Iris pigment epithelial cell (primary cell): ENCODE results near the gene RAMP1.
"Not testable (repeated sequence)": the region's sequence is repeated elsewhere in the genome, so short reads cannot be mapped to it uniquely, and the experiment has no call there.

ENCODE experiments used
- DNase-seq: peaks from one replicate; pipeline ENCODE4 v3.0.0-alpha.2; 2011; ENCODE audit warnings: low read depth

Gene RAMP1

DNA sequence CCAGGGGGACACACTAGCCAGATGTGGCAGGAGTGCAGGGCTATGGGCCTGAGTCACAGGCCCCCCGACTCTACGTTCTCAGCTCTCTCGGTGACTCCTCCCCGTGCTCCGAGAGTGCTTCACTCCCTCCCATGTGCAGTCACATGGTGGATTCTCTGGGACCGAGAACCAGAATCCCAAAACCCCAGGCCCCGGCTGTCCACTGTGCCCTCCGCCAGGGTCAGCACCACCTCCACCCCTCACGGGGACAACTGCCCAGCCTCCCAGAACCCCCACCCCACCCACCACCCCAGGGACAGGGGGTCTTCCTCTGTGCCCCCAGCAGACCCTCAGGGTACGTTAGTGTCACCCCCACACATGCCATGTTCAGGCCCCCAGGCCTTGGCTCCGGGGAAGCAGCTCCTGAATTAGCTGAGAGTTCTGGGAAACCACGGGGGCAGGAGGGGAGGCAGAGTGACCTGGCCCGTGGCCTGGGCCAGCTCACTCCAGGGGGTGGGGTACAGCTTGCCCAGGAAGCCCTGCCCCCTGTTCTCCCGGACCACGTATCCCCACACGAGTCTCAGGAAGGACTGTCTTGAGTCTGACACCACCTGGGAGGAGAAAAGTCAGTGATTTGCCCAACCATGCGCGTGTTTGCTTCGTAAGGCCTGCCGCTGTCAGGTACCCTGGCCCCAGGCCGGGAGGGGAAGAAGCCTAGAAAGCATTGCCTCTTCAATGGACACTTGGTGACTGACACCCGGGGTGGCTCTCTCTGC, 4.4 kb downstream of the RAMP1 start:
- no peak for DNase-seq

DNA sequence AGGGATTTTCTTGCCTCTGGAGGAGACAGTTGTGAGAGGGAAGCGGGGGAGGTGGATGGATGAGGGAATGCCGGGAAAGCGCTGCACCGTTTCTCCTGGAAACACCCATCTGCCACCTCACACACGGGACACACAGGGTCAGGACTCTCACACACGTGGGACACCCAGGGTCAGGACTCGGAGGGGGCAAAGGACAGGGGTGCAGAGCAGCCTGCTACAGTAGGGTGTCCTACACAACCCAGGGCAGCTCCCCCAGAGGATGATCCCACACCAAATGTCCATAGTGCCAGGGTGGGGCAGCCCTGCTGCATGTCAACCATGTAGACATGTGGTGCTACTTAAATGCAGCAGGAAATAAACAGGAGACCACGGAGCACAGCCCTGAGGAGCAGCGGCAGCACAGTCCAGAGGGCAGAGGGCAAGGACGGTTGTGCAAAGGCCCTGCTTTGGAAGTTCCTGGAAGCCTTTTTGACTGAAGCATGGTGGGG, 5.1 kb downstream of the RAMP1 start:
- no peak for DNase-seq

DNA sequence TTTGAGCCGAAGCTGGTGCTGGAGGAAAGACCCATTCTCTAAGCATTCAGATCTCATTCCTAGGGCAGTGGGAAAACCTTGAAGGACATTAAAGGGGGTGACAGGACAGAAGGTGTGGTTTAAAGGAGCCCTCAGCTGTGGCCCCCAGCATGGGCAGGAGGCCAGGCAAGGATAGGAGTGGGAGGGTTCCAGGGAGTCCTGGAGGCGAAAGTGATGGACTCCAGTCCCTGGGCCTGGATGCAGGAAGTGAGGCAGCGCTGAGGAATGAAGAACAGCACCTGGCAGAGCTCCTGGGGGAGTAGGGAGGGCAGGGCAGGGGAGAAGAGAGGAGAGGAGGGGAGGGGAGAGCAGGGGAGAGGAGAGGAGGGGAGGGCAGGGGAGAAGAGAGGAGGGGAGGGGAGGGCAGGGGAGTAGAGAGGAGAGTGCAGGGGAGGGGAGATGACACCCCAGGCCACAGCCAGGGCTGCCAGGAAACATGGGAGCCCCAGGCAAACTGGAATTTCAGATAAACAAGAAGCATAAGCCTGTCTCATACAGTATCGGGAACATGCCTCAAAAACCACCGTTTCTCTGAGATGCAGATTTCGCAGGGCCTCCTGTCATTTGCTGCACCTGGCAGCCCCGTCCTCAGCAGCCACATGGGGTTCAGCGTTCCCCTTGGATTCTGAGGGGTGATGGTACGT, 5.7 kb downstream of the RAMP1 start:
- DNase-seq, result peak; percentile 51

DNA sequence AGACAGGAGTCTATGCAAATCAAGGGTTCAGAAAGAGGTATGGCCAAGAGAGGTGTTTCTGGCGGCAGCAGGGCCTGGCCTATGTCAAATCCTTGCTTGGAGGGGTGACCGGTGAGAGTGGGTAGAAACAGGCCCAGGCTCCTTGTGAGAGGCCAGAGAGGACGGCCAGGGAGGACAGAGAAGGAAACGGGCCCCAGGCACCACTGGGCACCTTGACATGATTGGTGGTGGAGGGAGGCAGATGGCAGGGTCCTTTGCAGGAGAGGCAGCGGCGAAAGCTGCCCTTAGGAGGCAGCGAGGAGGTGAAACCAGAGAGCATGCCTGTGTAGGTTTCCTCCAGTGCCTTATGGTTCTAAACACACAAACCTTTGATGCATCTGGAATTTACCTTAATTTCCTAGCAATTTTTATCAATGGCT, 6.2 kb downstream of the RAMP1 start:
- no peak for DNase-seq

DNA sequence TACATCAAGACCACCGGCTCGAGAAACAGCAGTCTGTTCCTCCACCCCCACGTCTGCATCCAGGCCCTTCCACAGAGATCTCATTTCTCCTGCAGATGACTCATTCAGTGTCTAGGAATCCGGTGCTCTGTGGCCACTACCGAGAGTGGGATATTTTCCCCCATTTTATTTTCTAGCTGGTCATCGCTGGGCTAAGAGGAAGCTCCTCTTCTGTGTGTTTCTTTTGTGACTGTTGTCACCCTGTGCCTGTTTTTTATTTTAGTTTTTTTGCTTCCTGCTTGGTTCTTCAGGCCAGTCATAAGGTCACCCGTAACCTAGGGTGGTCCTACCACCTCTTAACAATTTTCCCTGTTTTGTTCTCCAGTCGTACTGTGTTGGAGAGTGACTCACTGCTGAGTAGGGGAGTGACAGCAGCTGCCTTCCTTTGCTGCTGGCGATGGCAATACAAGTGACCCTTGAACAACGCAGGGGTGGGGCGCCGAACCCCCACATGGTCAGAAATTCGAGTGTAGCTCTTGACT, 6.7 kb downstream of the RAMP1 start:
- DNase-seq, result peak; percentile 68

DNA sequence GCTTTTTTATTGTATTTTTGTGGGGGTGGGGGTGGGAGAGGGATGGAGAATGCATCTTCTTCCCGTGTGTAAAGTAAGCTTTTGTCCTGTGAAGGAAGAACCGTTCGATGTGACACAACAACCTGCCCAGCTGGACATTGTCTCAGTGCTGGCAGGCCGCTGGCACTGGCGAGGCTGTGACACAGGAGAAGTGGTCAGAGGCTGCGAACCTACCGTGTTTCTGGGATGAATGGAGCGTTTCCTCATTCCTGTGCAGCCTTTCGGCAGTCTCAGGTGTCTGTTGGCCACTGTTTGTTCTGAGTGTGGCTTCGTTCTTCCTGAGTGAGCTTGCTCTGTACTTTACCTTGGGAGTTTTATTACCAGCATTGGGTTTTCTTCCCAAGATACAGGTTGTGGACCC, 8.0 kb downstream of the RAMP1 start:
- no peak for DNase-seq

DNA sequence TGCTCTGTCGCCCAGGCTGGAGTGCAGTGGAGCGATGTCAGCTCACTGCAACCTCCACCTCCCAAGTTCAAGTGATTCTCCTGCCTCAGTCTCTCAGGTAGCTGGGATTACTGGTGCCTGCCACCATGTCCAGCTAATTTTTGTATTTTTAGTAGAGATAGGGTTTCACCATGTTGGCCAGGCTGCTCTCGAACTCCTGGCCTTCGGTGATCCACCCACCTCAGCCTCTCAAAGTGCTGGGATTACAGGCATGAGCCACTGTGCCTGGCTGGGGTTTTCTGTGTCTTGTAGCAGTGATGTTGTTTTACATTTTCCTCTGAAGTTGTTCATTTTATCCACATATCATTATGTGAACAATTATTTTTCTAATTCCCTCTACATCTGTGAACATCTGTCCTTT, 8.7 kb downstream of the RAMP1 start:
- not testable (repeated sequence) for DNase-seq

DNA sequence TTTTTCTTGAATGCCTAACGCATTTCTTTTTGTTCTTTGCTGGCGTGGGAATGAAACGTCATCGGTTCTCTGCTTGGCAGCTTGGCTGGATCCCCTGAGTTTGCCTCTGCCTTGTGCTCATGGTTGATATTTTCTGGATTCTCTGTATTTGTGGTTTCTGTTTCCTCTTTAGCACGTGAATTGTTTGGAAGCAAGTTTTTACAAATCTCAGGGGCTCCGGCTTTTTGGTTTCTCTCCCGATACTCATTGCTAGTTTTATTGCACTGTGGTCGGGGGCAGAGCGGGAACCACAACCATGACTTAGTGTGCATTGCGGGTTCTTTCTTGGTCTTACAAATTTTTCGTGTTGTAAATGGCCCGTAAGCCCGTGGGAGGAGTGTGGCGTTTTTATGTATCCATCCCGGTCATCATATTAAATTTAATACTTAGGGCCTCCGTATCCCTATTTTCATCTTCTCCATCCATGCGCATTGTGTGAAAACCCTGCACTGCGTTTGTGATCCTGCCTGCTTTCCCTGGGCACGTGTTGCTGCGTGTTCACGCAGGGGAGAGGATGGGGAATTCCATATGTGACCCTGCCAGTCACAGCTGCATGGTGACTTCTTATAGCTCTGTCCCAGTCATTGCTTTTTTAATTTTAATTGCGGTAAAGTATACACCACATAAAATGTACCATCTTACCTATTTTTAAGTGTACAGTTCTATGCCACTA, 9.4 kb downstream of the RAMP1 start:
- DNase-seq, result no peak

DNA sequence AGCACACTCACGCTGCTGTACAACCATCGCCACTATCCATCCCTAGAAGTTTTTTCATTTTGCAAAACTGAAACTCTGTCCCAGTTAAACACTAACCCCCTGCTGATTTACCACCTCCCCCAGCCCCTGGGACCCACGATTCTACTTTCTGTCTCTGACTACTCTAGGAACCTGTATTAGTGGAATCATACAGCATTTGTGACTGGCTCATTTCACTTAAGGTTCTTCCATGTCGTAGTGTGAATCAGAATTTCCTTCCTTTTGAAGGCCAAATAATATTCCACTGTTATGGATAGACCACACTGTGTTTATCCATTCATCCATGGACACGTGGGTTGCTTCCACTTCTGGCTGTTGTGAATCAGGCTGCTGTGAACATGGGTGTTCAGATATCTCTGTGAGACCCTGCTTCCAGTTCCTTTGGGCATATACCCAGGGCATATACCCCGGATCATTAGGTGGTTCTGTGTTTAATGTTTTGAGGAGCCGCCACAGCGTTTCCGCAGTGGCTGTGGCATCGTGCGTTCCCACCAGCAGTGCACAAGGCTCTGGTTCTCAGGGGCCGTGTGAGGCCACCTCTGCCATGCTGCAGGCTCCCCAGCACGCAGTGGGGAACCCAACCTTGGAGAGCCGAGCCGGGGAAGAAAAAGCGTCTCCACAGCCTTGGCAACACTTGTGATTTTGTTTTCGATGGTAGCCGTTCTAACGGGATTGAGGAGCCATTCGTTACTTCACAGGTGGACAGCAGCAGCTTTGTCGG, 10.1 kb downstream of the RAMP1 start:
- DNase-seq, result no peak

DNA sequence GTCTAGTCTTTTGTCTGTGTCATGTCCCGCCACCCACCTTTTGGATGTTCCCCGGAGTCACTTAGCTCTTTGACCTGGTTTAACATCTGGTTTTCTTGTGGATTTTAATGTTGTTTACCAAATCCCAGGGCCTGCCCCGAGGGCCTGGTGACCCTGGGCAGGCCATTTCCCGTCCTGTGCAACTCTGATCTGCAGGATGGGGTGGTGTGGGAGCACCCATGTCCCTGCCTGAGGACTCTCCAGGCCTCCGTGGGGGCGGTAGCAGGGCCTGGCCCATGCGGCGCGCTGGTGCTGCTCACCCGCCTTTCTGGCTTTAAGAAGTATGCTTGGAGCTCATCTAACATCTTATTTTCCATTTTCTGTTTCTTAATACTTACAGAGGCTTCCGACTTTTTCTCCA, 10.7 kb downstream of the RAMP1 start:
- no peak for DNase-seq

DNA sequence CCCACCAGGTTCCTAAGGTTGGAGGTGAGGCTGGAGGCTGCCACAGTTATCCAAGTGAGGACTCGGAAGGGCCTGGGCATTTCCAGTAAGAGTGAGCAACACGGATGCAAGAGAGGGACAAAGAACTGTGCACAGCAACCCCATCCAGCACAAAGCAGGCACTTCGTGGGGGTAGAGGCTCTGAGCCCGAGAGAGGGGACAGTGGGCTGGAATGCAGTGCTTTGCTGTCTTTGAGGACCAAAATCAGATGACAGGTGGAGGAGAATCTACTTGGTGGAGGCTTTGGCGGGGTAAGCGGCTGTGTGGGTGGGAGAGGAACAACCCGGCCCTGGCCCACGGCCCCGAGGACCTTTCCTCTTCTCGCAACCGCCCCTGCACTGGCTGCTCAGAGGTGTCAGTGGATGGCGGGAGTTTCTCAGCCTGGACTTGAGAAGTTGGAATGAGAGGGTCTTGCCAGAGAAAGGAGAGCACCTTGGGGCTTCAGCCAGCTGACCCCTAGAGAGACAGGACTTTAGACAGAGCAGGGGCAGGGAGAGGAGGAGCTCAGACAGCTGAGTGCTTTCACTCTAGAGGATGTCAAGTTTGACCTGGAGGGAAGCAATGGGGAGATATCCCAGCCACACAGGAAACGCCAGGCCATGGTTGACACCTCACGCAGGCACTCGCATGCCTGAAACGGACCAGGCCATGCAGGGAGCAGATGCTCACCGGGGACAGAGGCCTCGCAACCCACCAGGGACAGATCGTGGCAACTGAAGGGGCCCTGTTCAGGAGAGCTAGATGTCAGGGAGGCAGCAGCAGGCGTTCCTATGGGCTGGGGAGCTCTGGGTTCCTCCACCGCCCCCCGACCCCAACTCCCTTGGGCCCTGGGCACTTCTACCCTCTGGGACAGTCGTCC, 11.6 kb downstream of the RAMP1 start:
- no peak for DNase-seq

DNA sequence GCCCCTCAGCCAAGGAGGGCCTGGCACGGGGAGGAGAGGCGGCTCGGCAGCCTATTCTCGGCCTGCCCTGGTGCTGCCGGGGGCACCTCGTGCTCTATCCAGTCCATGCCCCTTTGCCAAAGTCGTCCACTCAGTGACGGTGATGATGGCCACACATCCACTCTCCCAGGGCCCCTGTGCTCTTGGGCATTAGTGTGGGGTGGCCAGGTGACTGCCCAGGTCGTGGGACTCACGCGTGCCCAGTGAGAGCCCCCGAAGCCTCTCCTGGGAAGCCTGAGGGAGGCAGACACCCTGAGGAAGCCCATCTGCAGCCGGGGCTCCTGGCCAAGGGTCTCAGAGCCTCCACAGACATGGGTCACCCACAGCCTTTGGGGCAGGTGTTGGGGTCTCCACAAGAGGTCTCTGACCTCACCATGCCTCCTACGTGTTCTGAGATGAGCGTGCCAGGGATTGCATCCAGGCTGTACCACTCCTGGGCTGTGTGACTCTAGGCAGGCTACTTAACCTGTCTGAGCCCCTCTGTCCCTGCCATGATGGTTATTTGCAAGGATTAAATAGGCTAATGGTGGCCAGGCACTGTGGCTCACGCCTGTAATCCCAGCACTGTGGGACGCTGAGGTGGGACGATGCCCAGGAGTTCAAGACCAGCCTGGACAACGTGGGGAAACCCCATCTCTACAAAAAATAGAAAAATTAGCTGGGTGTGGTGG, 12.9 kb downstream of the RAMP1 start:
- DNase-seq, result no peak

DNA sequence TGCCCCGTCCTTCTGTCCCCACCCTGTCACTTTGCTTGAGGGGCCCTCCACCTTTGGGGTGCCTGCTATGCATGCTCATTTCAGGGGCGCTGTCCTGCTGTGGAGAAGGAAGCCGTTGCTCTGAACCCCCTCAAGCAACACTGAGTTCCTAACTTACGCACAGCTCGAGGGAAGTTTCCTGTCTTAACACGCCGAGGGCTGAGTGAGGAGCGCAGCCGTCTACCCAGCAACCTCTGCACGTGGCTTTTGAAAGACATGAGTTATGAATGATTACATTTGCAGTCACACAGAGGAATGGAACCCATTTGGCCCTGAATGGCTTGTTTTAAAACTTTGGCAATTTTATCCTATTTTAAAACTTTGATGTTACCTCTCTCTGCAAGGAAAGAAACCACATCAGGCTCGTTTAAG, 14.0 kb downstream of the RAMP1 start:
- DNase-seq, result no peak

DNA sequence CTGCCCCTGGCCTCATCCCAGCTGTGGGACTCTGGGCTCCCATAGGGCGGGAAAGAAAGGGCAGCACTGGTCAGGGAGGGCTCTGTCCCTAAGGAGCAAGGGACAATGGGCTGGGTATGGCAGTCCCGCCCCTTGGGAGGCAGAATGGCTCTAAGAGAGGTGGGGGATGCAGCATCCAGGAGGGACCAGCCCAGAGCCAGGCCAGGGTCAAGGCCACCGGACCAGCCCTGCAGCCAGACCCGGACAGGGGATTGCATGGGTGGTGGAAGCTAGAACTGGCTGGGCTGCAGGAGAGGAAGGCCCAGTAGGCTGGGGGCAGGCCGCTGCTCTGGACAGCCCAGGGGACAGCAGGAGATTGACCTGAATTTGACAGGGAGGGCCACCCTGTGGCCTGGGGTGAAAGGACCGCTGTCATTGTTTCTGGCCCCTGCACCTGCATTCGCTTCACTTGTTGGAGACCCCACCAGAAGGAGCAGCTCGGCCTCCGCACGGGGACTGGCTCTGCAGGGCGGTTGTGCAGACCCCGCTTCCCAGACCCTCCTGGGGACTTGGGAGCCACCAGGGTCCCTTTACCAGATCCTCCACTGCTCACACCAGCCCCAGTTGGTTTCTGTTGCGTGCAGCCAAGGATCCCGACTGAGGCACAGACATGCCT, 14.6 kb downstream of the RAMP1 start:
- DNase-seq, result no peak

DNA sequence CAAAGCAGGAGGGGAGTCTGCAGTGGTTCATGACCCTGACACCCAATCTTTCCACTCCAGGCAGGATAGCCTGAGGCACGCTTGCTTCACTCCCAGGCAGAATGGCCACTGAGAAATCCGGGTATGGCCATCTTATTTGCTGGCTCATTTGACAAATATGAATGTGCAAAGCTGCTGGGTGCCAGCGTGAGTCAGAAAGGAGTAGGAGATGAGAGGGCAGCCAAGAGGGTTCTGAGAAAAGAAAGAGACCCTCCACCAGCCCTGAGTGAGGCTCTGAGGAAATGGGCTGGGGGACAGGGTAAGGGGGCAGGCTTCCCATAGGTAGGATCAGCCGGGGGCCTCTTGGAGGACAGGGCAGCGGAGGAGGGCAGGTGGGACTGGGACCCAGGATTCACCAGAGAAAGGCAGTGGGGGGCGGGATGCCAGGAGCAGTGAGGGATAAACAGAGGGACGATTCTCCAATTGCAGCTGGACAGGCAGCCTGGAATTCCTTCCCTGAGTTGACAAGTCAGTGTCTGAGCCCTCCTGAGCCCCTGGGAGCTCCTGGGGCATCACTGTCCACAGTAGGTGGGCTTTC, 15.2 kb downstream of the RAMP1 start:
- peak; percentile 68 for DNase-seq

DNA sequence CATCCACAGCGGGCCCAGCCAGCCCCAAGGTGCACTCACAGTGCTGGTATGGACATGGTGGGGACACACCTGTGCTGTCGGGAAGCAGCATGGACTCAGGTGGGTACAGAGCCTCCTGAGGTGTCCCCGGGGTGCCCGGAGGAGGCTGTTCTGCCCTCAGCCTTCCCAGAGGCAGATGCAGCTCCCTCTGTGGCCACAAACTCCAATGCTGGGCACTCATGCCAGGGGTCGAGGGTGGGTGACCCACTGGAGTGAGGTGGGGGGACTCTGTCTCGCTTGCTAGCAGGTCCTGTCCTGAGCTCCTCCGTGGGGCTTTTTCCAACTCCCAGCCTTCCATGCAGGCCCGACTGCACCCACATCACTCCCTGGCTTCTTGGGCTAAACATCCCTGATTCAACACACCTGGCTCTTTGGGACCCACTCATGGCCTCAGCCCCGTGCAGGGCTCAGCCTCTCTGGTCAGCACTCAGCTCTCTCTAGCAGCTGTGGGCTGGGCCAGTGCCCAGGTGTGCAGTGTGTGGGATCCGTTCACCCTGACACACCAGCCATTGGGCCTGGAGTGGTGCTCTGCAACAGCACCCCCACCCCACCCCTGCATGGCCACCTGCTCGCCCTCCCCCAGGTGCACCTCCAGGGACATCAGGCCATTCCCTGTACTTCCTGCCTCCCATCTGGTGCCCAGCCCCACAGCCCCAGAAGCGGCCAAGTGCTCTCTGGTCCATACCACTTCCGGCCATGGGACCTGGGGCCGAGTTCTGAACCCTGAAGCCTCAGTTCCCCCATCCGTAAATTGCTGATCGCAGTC, 16.0 kb downstream of the RAMP1 start:
- DNase-seq, result no peak

DNA sequence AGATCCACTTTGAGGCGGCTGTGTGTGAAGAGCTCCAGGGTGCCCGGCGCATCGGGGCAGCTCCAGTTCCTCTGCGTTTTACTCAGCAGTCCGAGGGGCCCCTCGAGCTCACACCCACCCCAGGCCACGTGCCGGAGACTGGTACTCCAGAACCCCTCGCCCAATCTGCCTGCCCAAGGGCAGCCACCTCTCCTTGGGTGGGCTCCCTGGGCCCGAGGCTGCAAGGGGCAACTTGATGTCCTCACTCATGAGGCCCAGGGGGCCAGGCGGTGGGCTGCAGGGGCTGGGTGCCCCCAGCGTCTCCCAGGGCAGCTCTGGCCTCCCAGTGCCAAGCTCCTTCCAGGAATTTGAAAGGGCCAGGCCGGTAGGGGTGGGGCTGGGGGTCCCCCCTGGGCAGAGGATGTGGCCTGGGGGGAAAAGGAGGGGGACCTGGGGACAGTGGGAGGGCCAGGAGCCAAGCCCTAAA, 16.7 kb downstream of the RAMP1 start:
- no peak for DNase-seq

DNA sequence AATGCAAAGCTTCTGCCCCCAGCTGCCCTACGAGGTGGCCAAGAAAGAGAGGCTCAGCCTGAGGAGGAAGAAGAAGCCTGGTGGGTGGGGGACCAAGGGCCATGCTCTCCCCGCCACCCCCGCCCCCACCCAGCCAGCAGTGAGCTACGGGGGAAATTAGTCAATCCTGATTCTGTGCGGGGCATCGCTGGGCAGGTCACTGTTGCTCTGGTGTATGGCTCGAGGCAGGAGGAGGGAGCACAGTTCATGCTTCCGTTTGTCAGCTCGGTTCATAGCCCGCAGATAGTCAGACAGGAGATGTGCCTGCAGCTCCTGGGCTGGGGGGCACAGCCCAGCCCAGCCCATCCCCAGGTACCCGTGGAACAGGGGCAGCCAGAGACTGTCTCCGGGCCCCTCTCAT, 17.1 kb downstream of the RAMP1 start:
- no peak for DNase-seq
